GM23248 (cell line): ENCODE measurements around the gene DMRT1. TPM values are rescaled to one million over a fixed set of nuclear protein-coding genes. Genes with fewer than 3 reads are reported as not detected.
A peak's percentile ranks its signal among the peaks of the same experiment; 100 is the strongest.

Experiments used
- DNase-seq: peaks from one replicate; pipeline ENCODE4 v3.0.0-alpha.2; 2015
- H2AFZ ChIP-seq: fragments of 200-600 bp; sonication (generic); 2 replicates; pipeline ENCODE4 v1.6.1; 2016; ENCODE audit warnings: antibody characterized with exemption
- H3F3A ChIP-seq: fragments of 200-600 bp; sonication (generic); 2 replicates; pipeline ENCODE4 v1.6.1; 2016; ENCODE audit warnings: mild to moderate bottlenecking, antibody characterized with exemption, mixed run types; ENCODE audit not compliant: insufficient read depth
- H3K27ac ChIP-seq: fragments of 200-600 bp; sonication (generic); 2 replicates; pipeline ENCODE4 v1.5.1; 2016; ENCODE audit warnings: mild to moderate bottlenecking
- H3K27me3 ChIP-seq: fragments of 200-600 bp; sonication (generic); replicated peaks from 2 replicates; pipeline ENCODE4 v1.6.1; 2016; ENCODE audit warnings: mild to moderate bottlenecking; ENCODE audit not compliant: insufficient read depth
- H3K36me3 ChIP-seq: fragments of 200-600 bp; sonication (generic); 2 replicates; pipeline ENCODE4 v1.6.1; 2016; ENCODE audit warnings: low read depth, mild to moderate bottlenecking
- H3K4me1 ChIP-seq: fragments of 200-600 bp; sonication (generic); 2 replicates; pipeline ENCODE4 v1.6.1; 2016; ENCODE audit warnings: mild to moderate bottlenecking; ENCODE audit not compliant: insufficient read depth
- H3K4me2 ChIP-seq: fragments of 200-600 bp; sonication (generic); one replicate; pipeline ENCODE4 v1.6.1; 2016; ENCODE audit warnings: mild to moderate bottlenecking; ENCODE audit not compliant: unreplicated experiment
- H3K4me3 ChIP-seq: fragments of 200-600 bp; sonication (generic); 2 replicates; pipeline ENCODE4 v1.5.1; 2016; ENCODE audit warnings: mild to moderate bottlenecking
- H3K79me2 ChIP-seq: fragments of 200-600 bp; sonication (generic); 2 replicates; pipeline ENCODE4 v1.6.1; 2016; ENCODE audit warnings: mild to moderate bottlenecking; ENCODE audit not compliant: insufficient read depth
- H3K9ac ChIP-seq: fragments of 200-600 bp; sonication (generic); 2 replicates; pipeline ENCODE4 v1.6.1; 2016; ENCODE audit warnings: mild to moderate bottlenecking
- H3K9me2 ChIP-seq: fragments of 200-600 bp; sonication (generic); 2 replicates; pipeline ENCODE4 v1.6.1; 2016; ENCODE audit warnings: mixed run types, mild to moderate bottlenecking, moderate library complexity; ENCODE audit not compliant: insufficient read depth
- H3K9me3 ChIP-seq: fragments of 200-600 bp; sonication (generic); one replicate; pipeline ENCODE4 v1.6.1; 2017; ENCODE audit warnings: low read depth
- H4K20me1 ChIP-seq: fragments of 200-600 bp; sonication (generic); 2 replicates; pipeline ENCODE4 v1.6.0; 2016; ENCODE audit not compliant: insufficient read depth
- EZH2 ChIP-seq: fragments of 200-600 bp; sonication (generic); IDR thresholded peaks from 2 replicates; pipeline ENCODE4 v1.6.1; 2018; ENCODE audit warnings: antibody characterized with exemption, mild to moderate bottlenecking; ENCODE audit not compliant: insufficient read depth, poor library complexity, severe bottlenecking
- EZH2phosphoT487 ChIP-seq: fragments of 200-600 bp; sonication (generic); IDR thresholded peaks from 2 replicates; pipeline ENCODE4 v1.6.1; 2018; ENCODE audit warnings: antibody characterized with exemption, moderate library complexity, mild to moderate bottlenecking, low read depth; ENCODE audit not compliant: insufficient read depth
- WGBS, 2 experiments: methylation state at CpG; one replicate each; pipeline ENCODE4 v1.1.6; 2015 to 2017; ENCODE audit warnings: low lambda C conversion rate in 2 of 2, low coverage in 1 of 2; ENCODE audit errors: missing lambda C conversion rate in 2 of 2; 5-methylcytosine and 5-hydroxymethylcytosine counted together
- in situ Hi-C: fragments of 300-500 bp; cut with MboI; formaldehyde crosslinking; loops from 2 replicates; pipeline ENCODE4 v1.15.0; 2020
- polyA plus RNA-seq: library from polyadenylated mRNA; unstranded; fragments of >200 nt; fragmentation: Nextera tagmentation; extraction: Ambion mirVana; gene quantifications from 2 replicates; pipeline ENCODE4 v1.2.1, GENCODE V29; 2016
- total RNA-seq: library from RNA; depleted of rRNA; stranded (reverse); fragments of >200 nt; shearing (Covaris generic); gene quantifications from 2 replicates; pipeline ENCODE4 v1.2.3, GENCODE V29; 2014

The DMRT1 gene
- total and polyA plus RNA-seq, 2 experiments from 2014 or later, result not detected

DNA sequence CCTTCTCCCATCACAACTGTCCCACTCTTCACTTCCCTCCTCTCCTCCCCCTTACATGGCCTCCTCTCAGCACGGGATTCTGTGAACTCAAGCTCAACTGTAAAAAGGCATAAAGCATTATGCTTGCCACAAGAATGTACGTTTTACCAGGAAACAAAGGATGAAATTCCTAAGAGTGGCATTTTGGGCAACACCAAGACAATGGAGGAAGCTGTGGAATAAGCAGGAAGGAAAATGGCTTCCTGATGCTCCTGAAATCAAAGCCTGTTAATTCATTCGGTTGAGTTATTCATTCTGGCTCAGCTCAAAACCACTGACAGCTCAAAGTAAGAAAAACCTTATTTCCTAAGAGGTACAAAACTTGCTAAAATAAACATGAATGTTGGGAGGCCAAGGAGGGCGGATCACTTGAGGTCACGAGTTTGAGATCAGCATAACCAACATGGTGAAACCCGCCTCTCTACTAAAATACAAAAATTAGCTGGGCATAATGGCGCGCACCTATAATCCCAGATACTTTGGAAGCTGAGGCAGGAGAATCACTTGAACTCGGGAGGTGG is 40.8 kb upstream of the DMRT1 start:
- whole genome bisulfite sequencing, 2 experiments, result 56 to 65% methylated on average over 9 of the region's 9 CpGs
- Histone ChIP-seq H3K36me3 (no peaks in the 10 kb centered on the region), H3K9me2 (no peaks in the 10 kb centered on the region), H3K27me3 (no peaks in the 10 kb centered on the region), H3K4me3 (no peak overlapping the region), H4K20me1 (no peaks in the 10 kb centered on the region), H2AFZ (no peak overlapping the region), H3K4me2 (no peak overlapping the region), H3K79me2 (no peaks in the 10 kb centered on the region), H3K9ac (no peak overlapping the region), H3K27ac (no peak overlapping the region), H3K9me3 (no peaks in the 10 kb centered on the region), H3K4me1 (no peaks in the 10 kb centered on the region), H3F3A (no peaks in the 10 kb centered on the region)
- DNase-seq, result no peak
- TF ChIP-seq EZH2 (no peak), EZH2phosphoT487 (no peak)
- in situ Hi-C loops, result no loop called here

DNA sequence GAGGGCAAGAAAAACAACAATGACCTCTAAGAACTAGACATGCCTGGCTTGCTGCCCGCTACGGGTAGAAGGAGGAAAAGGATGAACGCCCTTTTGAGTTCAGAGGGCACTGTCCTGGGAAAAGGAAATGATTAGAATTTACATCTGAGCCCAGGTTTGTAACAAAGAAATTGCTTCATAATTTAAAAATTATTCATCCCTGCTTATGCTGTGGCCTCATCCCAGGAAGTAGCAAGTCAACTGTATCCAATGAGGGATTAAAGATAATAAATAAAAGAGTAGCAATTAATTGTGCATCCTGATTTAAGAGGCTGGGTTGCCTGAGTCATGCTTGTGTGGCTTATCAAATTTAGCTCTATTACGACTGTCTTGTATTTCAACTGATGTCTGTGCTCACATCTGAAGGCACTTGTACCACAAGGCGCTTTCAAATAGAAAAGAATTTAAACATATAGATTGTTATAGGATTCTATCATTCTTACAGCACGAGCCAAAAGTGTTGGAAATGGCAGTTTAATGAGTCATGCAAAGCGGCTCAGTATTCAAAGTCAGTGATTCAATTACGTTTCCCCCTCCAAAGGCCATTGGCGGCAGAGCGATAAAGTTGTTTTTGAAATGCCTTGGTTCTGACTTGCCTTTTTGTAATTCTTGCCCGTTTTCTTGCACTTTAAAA is 40.0 kb upstream of the DMRT1 start:
- Histone ChIP-seq H3K4me3 (no peak overlapping the region), H3K79me2 (no peaks in the 10 kb centered on the region), H3K27me3 (no peaks in the 10 kb centered on the region), H3K9me2 (no peaks in the 10 kb centered on the region), H4K20me1 (no peaks in the 10 kb centered on the region), H3K4me1 (no peaks in the 10 kb centered on the region), H3F3A (no peaks in the 10 kb centered on the region), H3K9ac (no peak overlapping the region), H2AFZ (no peak overlapping the region), H3K9me3 (no peaks in the 10 kb centered on the region), H3K4me2 (no peak overlapping the region), H3K27ac (no peak overlapping the region), H3K36me3 (no peaks in the 10 kb centered on the region)
- WGBS, 2 experiments, result 62 to 70% methylated on average over 11 of the region's 11 CpGs
- TF ChIP-seq EZH2, result no peak
- no peak for TF ChIP-seq EZH2phosphoT487
- DNase-seq, result peak; percentile 15
- in situ Hi-C loops, result no loop called here

GRCh38 chr9:804026-804425 is 37.5 kb upstream of the DMRT1 start:
- no peak for DNase-seq

DNA sequence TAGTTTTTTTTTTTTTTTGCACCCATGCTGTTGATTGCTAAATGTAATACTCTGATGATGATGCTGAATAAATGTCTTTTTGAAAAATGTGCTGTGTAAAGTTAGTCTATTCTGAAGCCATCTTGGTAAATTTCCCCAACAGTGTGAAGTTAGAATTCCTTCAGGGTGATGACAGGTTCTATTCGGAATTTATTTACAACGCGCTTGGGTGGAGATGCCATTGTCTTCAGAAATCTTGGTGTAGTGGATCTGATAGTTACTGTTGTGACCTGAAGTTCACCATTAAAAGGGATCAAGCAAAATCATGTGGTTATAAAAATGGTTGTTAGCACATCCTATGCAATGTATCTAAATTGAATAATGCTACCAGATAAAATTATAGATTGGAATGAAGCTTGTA is 36.3 kb upstream of the DMRT1 start:
- Histone ChIP-seq H3K9me3 (no peaks in the 10 kb centered on the region), H3F3A (no peaks in the 10 kb centered on the region), H3K4me2 (no peak overlapping the region), H2AFZ (no peak overlapping the region), H3K4me3 (no peak overlapping the region), H3K79me2 (no peaks in the 10 kb centered on the region), H3K27ac (no peak overlapping the region), H3K9ac (no peak overlapping the region), H4K20me1 (no peaks in the 10 kb centered on the region), H3K27me3 (no peaks in the 10 kb centered on the region), H3K36me3 (no peaks in the 10 kb centered on the region), H3K4me1 (no peaks in the 10 kb centered on the region), H3K9me2 (no peaks in the 10 kb centered on the region)
- WGBS, 2 experiments, result 46 to 49% methylated on average over 3 of the region's 3 CpGs
- in situ Hi-C loops, result no loop called here
- TF ChIP-seq EZH2phosphoT487, result no peak
- TF ChIP-seq EZH2, result no peak
- DNase-seq, result no peak

More at GRCh38 chr9:804026-804425, 37.5 kb upstream of the DMRT1 start:
- Histone ChIP-seq H3K27me3 (no peaks in the 10 kb centered on the region), H3K4me3 (no peak overlapping the region), H3K27ac (no peak overlapping the region), H4K20me1 (no peaks in the 10 kb centered on the region), H3K79me2 (no peaks in the 10 kb centered on the region), H3K36me3 (no peaks in the 10 kb centered on the region), H3K9me2 (no peaks in the 10 kb centered on the region), H2AFZ (no peak overlapping the region), H3K4me1 (no peaks in the 10 kb centered on the region), H3F3A (no peaks in the 10 kb centered on the region), H3K9ac (no peak overlapping the region), H3K4me2 (no peak overlapping the region), H3K9me3 (no peaks in the 10 kb centered on the region)
- no peak for TF ChIP-seq EZH2
- TF ChIP-seq EZH2phosphoT487, result no peak
- in situ Hi-C loops, result no loop called here
